GM23338 (cell line): ENCODE data around the gene SHISAL1. TPM values are rescaled to one million over a fixed set of nuclear protein-coding genes. Genes with fewer than 3 reads are reported as not detected.

Experiments used
- ATAC-seq: fragments of 200-7000 bp; cut with Tn5 transposase; 3 replicates; pipeline ENCODE4 v1.9.1; 2020
- DNase-seq: peaks from one replicate; pipeline ENCODE4 v3.0.0-alpha.2; 2015; ENCODE audit warnings: low spot score
- H2AFZ ChIP-seq: fragments of 200-600 bp; sonication (generic); 2 replicates; pipeline ENCODE4 v1.8.0; 2016; ENCODE audit warnings: antibody characterized with exemption, mild to moderate bottlenecking, moderate library complexity
- H3F3A ChIP-seq: fragments of 200-600 bp; sonication (generic); replicated peaks from 2 replicates; pipeline ENCODE4 v1.8.0; 2017; ENCODE audit warnings: antibody characterized with exemption, mixed run types, low read depth
- H3K27ac ChIP-seq: fragments of 200-600 bp; sonication (generic); 2 replicates; pipeline ENCODE4 v1.6.1; 2016; ENCODE audit warnings: low read depth
- H3K27me3 ChIP-seq: fragments of 200-600 bp; sonication (generic); 2 replicates; pipeline ENCODE4 v1.8.0; 2016; ENCODE audit warnings: mild to moderate bottlenecking, mixed run types, moderate library complexity; ENCODE audit not compliant: insufficient read depth
- H3K36me3 ChIP-seq: fragments of 200-600 bp; sonication (generic); 2 replicates; pipeline ENCODE4 v1.8.0; 2016; ENCODE audit warnings: mild to moderate bottlenecking; ENCODE audit not compliant: insufficient read depth
- H3K4me1 ChIP-seq: fragments of 200-600 bp; sonication (generic); 2 replicates; pipeline ENCODE4 v1.8.0; 2016; ENCODE audit warnings: mild to moderate bottlenecking, moderate library complexity; ENCODE audit not compliant: insufficient read depth
- H3K4me2 ChIP-seq: fragments of 200-600 bp; sonication (generic); 2 replicates; pipeline ENCODE4 v1.7.1; 2017; ENCODE audit warnings: mixed run types
- H3K4me3 ChIP-seq: fragments of 200-600 bp; sonication (generic); 2 replicates; pipeline ENCODE4 v1.6.1; 2016; ENCODE audit warnings: mixed run types
- H3K79me2 ChIP-seq: fragments of 200-600 bp; sonication (generic); replicated peaks from 2 replicates; pipeline ENCODE4 v1.8.0; 2017; ENCODE audit warnings: mild to moderate bottlenecking; ENCODE audit not compliant: insufficient read depth
- H3K9me2 ChIP-seq: fragments of 200-600 bp; sonication (generic); 2 replicates; pipeline ENCODE4 v1.8.0; 2017; ENCODE audit not compliant: insufficient read depth
- H4K20me1 ChIP-seq: fragments of 200-600 bp; sonication (generic); replicated peaks from 2 replicates; pipeline ENCODE4 v1.8.0; 2017; ENCODE audit warnings: mild to moderate bottlenecking; ENCODE audit not compliant: insufficient read depth
- H3K27ac Mint-ChIP-seq: 2 replicates; pipeline ENCODE4 v1.8.0; 2020; ENCODE audit warnings: inconsistent platforms, mild to moderate bottlenecking, moderate library complexity, mixed read lengths
- H3K27me3 Mint-ChIP-seq: 3 replicates; pipeline ENCODE4 v1.8.0; 2022; ENCODE audit warnings: low read depth, mild to moderate bottlenecking, moderate library complexity, mixed read lengths, inconsistent platforms; ENCODE audit not compliant: insufficient read depth, poor library complexity
- H3K36me3 Mint-ChIP-seq: 3 replicates; pipeline ENCODE4 v1.8.0; 2021; ENCODE audit warnings: low read depth, mild to moderate bottlenecking, inconsistent platforms, moderate library complexity, mixed read lengths
- H3K4me1 Mint-ChIP-seq: 3 replicates; pipeline ENCODE4 v1.8.0; 2020; ENCODE audit warnings: mild to moderate bottlenecking, inconsistent platforms, mixed read lengths
- H3K4me3 Mint-ChIP-seq: 3 replicates; pipeline ENCODE4 v1.8.0; 2021; ENCODE audit warnings: moderate library complexity, mild to moderate bottlenecking, inconsistent platforms, mixed read lengths
- H3K9me3 Mint-ChIP-seq: 3 replicates; pipeline ENCODE4 v1.8.0; 2020; ENCODE audit warnings: moderate library complexity, mild to moderate bottlenecking, inconsistent platforms, mixed read lengths
- CTCF ChIP-seq, 2 experiments: fragments of 200-600 bp in 1 of 2; sonication (generic) in 1 of 2; conservative IDR thresholded peaks; 2 replicates each; pipeline versions ENCODE4 v1.5.1 to v1.6.1; 2016 to 2017; ENCODE audit warnings: antibody characterized with exemption in 2 of 2, low read depth in 2 of 2, mild to moderate bottlenecking in 2 of 2, moderate library complexity in 1 of 2
- NANOG ChIP-seq: IDR thresholded peaks from 2 replicates; pipeline ENCODE4 v1.6.1; 2016; ENCODE audit warnings: antibody characterized with exemption, borderline replicate concordance
- POLR2AphosphoS5 ChIP-seq: IDR thresholded peaks from 2 replicates; pipeline ENCODE4 v1.6.1; 2016; ENCODE audit warnings: antibody characterized with exemption, low read depth
- ZNF114 ChIP-seq: fragments of 250-450 bp; sonication (Bioruptor Pico); IDR thresholded peaks from 2 replicates; pipeline ENCODE4 v1.5.0; 2020; ENCODE audit warnings: mild to moderate bottlenecking, moderate library complexity
- polyA plus RNA-seq: library from polyadenylated mRNA; unstranded; fragments of >200 nt; fragmentation: Nextera tagmentation; extraction: Ambion mirVana; gene quantifications from 2 replicates; pipeline ENCODE4 v1.2.1, GENCODE V29; 2016
- total RNA-seq: library from RNA; depleted of rRNA; stranded (reverse); fragments of >200 nt; shearing (Covaris generic); gene quantifications from 2 replicates; pipeline ENCODE4 v1.2.3, GENCODE V29; 2014
- TF ChIP-seq, protein P1 (sequence below): IDR thresholded peaks from one replicate; pipeline ENCODE4 v1.6.1; 2018; ENCODE audit warnings: antibody characterized with exemption; ENCODE audit not compliant: unreplicated experiment
- TF ChIP-seq, protein P2 (sequence below): IDR thresholded peaks from 2 replicates; pipeline ENCODE4 v1.6.1; 2016; ENCODE audit warnings: antibody characterized with exemption

Gene SHISAL1
- total and polyA plus RNA-seq, 2 experiments from 2014 or later: 0.71 to 3.4 TPM

- H3K27me3 ChIP-seq: peaks cover 31% of the 10 kb centered on the region
- H3K4me1 ChIP-seq: peaks cover 8% of the 10 kb centered on the region
- Mint-ChIP-seq H3K27me3 (peaks cover 25% of the 10 kb centered on the region), H3K27ac (no peak overlapping the region), H3K4me3 (peak overlapping the region; percentile 82), H3K36me3 (no peaks in the 10 kb centered on the region; the same call in 2 of the 3 replicates), H3K9me3 (no peaks in the 10 kb centered on the region; the same call in 2 of the 3 replicates), H3K4me1 (peaks cover 30% of the 10 kb centered on the region)
- DNase-seq (peak; percentile 68), ATAC-seq (peak; percentile 11)
- no peaks in the 10 kb centered on the region for H3K36me3 ChIP-seq
- H4K20me1 ChIP-seq: no peaks in the 10 kb centered on the region
- peak overlapping the region; percentile 92 for H3K4me2 ChIP-seq
- H3F3A ChIP-seq: 0 out of 2 replicates have a peak, but pooled peaks cover 6% of the 10 kb centered on the region
- H3K27ac ChIP-seq: no peak overlapping the region
- H2AFZ ChIP-seq: peak overlapping the region; percentile 92
- H3K79me2 ChIP-seq: no peaks in the 10 kb centered on the region
- TF ChIP-seq, protein P1, sequence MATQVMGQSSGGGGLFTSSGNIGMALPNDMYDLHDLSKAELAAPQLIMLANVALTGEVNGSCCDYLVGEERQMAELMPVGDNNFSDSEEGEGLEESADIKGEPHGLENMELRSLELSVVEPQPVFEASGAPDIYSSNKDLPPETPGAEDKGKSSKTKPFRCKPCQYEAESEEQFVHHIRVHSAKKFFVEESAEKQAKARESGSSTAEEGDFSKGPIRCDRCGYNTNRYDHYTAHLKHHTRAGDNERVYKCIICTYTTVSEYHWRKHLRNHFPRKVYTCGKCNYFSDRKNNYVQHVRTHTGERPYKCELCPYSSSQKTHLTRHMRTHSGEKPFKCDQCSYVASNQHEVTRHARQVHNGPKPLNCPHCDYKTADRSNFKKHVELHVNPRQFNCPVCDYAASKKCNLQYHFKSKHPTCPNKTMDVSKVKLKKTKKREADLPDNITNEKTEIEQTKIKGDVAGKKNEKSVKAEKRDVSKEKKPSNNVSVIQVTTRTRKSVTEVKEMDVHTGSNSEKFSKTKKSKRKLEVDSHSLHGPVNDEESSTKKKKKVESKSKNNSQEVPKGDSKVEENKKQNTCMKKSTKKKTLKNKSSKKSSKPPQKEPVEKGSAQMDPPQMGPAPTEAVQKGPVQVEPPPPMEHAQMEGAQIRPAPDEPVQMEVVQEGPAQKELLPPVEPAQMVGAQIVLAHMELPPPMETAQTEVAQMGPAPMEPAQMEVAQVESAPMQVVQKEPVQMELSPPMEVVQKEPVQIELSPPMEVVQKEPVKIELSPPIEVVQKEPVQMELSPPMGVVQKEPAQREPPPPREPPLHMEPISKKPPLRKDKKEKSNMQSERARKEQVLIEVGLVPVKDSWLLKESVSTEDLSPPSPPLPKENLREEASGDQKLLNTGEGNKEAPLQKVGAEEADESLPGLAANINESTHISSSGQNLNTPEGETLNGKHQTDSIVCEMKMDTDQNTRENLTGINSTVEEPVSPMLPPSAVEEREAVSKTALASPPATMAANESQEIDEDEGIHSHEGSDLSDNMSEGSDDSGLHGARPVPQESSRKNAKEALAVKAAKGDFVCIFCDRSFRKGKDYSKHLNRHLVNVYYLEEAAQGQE: no peak
- TF ChIP-seq, protein P2, sequence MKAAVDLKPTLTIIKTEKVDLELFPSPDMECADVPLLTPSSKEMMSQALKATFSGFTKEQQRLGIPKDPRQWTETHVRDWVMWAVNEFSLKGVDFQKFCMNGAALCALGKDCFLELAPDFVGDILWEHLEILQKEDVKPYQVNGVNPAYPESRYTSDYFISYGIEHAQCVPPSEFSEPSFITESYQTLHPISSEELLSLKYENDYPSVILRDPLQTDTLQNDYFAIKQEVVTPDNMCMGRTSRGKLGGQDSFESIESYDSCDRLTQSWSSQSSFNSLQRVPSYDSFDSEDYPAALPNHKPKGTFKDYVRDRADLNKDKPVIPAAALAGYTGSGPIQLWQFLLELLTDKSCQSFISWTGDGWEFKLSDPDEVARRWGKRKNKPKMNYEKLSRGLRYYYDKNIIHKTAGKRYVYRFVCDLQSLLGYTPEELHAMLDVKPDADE: no peak
- no peak for TF ChIP-seq POLR2AphosphoS5
- no peak for TF ChIP-seq ZNF114 (CRISPR knock-in tag)
- TF ChIP-seq CTCF (conservative IDR thresholded peaks at IDR 0.05; ENCODE audit: low read depth in 2 of 2): 0 out of 4 replicates have a peak, but pooled peaks of 1 of the 2 experiments have one; percentile 13
- TF ChIP-seq NANOG: no peak
- peak overlapping the region; percentile 68 for H3K4me3 ChIP-seq
- H3K9me2 ChIP-seq: no peaks in the 10 kb centered on the region
Observed at GRCh38 chr22:44331881-44332714, 19.3 kb upstream of the SHISAL1 start.
